ENCODE measurements around the gene RABGGTB.
"Not testable (repeated sequence)": the region's sequence is repeated elsewhere in the genome, so short reads cannot be mapped to it uniquely, and the experiment has no call there.

Gene RABGGTB

DNA sequence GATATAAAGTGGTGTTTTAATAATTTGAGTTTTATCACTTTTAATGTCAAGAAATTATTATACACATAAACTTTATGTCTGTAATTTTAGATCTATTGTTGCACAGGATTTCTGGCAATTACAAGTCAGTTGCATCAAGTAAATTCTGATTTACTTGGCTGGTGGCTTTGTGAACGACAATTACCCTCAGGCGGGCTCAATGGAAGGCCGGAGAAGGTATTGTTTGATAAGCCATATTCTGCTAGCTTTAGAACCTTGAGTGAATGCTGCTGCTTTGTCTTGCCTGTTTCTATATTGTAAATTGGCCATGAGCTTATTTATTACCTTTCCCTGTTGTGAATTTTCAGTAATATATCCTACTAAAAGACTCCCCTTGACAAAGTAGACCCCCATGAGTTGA, 6.0 kb downstream of the RABGGTB start:
- DNase-seq: no peak

DNA sequence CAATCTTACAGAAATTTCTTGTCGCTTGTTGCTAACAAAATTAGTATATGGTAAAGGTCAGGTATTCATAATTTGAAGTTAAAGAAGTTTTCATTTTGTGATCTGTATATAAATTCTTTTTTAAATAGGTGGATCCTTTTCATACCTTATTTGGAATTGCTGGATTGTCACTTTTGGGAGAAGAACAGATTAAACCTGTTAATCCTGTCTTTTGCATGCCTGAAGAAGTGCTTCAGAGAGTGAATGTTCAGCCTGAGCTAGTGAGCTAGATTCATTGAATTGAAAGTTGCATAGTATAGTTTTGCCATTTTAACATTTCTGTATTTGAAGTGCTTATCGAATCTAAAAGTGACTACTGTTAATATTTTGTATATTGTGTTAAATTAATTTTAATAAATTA, 8.3 kb downstream of the RABGGTB start:
- no peak for DNase-seq

DNA sequence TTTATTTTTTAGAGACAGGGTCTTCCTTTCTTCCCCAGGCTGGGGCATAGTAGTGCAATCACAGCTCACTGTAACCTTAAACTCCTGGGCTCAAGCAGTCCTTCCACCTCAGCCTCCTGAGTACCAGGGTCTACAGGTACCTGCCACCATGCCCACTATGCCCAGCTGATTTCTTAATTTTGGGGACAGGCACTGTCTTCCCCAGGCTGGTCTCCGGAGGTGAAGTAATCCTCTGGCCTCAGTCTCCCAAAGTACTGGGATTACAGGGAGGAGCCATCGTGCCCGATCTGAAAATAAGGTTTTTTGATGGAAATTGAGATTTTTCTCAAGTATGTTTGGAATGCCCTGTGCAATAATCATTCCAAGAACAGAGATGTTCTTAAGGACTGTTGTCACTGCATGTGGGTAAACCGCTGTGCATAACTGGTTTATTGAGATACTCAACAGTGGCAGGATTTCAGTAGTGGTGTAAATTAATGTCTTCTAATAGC, 9.7 kb downstream of the RABGGTB start:
- DNase-seq: no peak

DNA sequence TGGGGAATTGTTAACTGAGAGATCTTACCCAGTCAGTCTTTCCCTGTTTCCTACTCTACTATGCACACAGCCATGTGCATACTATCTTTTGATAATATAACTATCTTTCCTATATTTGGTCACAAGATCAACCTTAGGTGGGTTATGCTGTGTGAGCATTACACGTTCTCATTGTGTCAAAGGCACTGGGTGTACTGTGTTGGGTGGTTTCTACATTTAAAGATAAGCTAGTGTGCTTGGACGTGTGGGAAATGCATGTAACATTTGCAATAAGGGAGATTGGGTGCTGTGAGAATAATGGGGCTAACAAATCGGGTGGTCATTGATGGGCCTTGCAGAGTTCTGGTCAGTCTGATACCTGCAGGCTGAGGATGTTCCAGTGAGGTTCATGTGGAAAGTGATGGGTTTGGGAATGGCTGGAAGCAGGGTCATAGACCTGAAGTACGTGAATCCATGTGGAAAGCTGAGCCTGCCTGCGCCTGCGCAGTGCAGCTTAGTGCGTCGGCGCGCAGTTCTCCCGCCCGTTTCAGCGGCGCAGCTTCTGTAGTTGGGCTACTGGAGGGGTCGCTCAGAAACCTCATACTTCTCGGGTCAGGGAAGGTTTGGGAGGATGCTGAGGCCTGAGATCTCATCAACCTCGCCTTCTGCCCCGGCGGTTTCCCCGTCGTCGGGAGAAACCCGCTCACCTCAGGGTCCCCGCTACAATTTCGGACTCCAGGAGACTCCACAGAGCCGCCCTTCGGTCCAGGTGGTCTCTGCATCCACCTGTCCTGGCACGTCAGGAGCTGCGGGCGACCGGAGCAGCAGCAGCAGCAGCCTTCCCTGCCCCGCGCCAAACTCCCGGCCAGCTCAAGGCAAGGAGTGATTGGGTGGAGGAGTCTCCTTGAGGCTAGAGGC, 10.6 kb downstream of the RABGGTB start, which contains the start of gene MSH4:
Gene MSH4, plus strand, starts transcription at position 507 of the 897 bp plus-strand sequence. Its CDS starts 104 bp downstream, at position 611.
- no peak for DNase-seq

DNA sequence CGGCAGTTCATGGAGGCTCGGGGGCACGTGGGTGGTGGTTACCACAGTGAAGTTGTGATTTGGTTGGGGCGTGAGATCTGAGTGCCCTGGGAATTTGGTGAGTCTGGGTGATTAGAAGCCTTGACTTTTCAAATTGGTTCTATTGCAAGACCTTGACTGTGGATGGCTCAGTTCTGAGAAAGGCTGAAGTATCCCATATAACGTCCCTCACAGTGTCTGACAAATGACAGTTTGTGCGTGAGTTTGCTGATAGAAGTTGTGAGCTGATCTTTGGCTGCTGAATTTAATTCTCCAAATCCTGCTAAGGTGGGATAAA, 11.2 kb downstream of the RABGGTB start:
- DNase-seq: no peak

DNA sequence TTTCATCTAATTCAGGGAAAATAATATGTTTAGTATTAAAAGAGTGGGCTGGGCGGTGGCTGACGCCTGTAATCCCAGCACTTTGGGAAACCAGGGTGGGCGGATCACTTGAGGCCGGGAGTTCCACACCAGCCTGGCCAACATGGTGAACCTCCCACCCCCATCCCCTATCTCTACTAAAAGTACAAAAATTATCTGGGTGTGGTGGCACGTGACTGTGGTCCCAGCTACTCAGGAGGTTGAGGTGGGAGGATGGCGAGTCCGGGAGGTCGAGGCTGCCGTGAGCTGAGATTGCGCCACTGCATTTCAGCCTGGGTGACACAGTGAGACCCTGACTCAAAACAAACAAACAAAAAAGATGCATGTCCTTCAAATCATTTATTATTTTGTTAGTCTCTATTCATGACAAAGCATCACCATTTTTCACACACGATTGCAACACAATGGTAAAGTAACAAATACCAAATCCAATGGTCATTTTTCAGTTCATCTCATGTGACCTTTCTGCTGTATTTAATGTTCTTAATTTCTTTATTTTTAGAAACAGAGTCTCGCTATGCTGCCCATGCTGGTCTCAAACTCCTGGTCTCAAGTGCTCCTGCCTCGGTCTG, 11.7 kb downstream of the RABGGTB start:
- DNase-seq: no peak

DNA sequence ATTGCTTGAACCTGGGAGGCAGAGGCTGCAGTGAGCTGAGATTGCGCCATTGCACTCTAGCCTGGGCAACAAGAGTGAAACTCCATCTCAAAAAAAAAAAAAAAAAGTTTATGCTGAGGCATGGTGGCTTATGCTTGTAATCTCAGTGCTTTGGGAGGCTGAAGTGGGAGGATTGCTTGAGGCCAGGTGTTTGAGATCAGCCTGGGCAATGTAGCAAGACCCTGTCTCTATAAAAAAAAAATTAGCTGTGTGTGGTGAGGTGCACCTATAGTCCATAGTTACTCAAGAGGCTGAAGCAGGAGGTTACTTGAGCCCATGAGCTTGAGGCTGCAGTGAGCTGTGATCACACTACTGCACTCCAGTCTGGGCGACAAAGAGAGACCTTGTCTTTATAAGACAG, 15.4 kb downstream of the RABGGTB start:
- DNase-seq: not testable (repeated sequence)

DNA sequence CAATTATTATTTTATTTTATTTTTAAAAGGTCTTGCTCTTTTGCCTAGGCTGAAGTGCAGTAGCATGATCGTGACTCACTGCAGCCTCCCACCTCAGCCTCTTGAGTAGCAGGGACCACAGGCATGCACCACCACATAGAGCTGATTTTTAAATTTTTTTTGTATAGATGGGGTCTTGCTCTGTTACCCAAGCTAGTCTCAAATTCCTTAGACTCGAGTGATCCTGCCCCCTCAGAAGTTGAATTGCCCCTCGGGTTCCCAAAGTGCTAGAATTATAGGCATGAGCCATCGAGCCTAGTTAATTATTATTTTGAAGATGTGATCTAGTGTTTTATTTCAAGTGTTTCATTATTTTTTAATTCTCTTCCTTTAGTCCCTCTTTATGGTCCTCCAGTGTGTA, 22.9 kb downstream of the RABGGTB start:
- DNase-seq: no peak

DNA sequence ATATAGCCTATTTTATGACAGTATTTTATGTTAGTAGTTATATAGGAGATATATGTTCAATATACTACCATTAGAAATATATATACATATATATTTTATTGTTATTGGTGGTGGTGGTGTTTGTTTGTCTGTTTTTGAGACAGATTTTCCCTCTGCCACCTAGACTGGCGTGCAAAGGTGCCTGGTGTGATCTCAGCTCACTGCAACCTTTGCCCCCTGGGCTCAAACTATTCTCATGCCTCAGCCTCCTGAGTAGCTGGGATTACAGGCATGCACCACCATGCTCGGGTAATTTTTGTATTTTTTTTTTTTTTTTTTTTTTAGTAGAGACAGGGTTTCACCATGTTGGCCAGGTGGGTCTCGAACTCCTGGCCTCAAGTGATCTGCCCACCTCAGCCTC, 24.1 kb downstream of the RABGGTB start:
- not testable (repeated sequence) for DNase-seq

DNA sequence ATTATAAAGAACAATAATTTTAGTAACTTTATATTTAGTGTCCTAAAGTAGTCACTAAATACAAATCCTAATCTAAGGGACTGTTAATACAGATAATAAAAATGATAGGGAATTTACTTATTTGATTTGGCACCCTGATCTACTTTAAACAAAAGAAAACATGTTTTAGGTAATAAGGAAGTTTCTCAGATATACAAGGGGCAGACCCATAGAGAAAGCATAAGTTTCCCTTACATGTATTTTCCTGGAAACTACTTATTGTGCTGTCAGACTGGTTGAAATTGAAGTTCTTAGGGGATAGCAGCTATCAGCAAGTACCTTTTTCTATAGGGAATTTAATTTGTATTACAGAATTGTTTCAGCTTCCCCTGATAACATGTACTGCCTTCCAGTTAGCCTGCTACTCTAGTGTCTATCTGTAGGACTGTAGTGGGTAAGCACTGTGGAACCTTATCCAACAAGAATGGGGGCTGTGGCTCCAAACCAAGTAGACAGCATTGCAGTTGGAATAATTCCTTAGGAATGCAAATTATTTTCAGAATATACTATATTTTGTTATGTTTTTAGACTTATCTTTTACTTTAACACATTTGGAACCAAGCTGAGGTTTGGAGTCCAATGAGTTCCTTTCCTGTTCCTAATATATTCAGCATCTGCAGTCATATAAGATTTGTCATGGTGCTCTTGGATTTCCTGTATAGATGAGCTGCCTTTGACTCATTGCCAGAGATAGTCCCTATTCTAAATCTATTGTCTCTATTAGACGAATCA, 25.3 kb downstream of the RABGGTB start:
- DNase-seq: no peak

DNA sequence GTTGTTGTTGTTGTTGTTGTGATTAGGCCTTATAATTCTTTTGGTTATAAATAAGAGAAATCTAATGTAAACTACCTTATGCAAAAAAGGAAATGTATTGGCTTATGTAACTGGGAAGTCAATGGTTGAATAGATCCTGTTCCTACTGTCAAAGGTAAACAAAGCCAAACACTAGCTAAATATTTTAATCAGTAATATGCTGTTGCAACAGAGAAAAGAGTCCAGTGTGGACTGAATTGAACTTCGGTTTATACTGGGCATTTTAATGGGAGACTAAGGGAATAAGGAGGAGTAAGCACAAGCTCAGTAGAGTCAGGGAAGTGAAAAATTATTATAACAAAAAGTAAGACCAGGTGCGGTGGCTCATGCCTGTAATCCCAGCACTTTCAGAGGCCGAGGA, 26.0 kb downstream of the RABGGTB start:
- no peak for DNase-seq

DNA sequence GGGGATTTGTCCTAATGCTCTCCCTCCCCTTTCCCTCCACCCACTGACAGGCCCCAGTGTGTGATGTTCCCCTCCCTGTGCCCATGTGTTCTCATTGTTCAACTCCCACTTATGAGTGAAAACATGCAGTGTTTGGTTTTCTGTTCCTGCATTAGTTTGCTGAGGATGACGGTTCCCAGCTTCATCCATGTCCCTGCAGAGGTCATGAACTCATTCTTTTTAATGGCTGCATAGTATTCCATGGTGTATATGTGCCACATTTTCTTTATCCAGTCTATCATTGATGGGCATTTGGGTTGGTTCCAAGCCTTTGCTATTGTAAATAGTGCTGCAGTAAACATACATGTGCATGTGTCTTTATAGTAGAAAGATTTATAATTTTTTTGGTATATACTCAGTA, 37.5 kb downstream of the RABGGTB start:
- not testable (repeated sequence) for DNase-seq

DNA sequence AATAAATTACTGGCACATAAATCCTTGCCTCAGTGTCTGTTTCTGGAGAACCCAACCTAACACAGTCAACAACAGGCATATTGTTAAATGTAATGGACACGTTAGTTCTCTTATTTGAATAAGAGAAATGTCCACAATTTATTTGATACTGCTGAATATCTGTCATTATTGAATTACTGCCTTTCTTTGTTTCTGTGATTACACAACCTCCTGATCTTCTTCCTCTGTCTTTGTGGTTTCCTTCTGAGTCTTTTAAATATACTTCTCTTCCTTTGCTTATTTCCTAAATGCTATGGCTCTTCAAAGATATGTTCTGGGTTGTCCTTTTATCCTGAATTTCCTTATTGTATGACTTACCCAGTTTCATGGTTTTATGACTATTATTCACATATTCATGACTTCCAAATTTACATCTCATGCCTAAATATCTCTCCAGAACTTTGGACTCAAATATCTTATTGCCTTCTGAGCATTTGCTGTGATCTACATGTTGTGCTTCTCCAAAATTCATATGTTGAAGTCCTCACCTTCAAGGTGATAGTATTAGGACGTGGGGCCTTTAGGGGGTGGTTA, 50.6 kb downstream of the RABGGTB start:
- no peak for DNase-seq

DNA sequence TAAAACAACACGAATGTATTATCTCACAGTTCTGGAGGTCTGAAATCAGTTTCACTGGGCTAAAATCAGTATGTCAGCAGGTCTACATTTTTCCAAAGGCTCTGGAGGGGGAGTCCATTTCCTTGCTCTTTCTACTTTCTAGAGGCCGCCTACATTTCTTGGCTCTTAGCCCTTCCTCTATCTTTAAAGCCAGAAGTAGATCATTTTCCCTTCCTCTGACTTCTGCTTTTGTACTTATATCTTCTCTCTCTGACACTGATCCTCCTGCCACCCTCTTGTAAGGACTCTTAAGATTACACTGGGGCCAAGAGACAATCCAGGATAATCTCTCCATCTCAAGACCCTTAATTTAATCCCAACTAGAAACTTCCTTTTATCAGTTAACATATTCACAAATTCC, 52.0 kb downstream of the RABGGTB start:
- no peak for DNase-seq

DNA sequence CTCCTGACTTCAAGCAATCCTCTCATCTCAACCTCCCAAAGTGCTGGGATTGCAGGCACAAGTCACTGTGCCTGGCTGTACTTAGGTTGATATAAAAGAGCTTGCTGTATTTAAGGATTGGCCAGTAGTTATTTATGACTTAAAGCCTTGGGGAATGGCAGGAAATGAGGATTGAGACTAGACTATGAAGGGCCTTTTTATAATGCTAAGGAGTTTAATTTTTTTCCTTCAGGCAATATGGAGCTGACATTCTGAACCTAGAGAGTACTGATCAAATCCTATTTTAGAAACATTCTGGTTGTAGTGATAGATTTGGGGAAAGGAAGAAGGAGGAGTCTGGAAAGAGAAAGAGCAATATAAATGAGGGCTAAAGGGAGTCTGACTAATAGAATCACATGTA, 55.4 kb downstream of the RABGGTB start:
- DNase-seq: no peak
